Fibroblast of mammary gland (primary cell): ENCODE results near the gene HOXD3.

Experiments used
- DNase-seq: peaks from one replicate; pipeline ENCODE4 v3.0.0-alpha.2; 2010; ENCODE audit warnings: low read depth
- H3K4me3 ChIP-seq: 2 replicates; pipeline ENCODE4 v1.5.1; 2011; ENCODE audit warnings: low read depth, mild to moderate bottlenecking, low read length, moderate library complexity; ENCODE audit not compliant: control insufficient read depth
- TF ChIP-seq, protein P1 (sequence below): conservative IDR thresholded peaks from 2 replicates; pipeline ENCODE4 v1.5.1; 2011; ENCODE audit warnings: low read depth, low read length, inconsistent platforms; ENCODE audit not compliant: control insufficient read depth, insufficient read depth

Gene HOXD3

DNA sequence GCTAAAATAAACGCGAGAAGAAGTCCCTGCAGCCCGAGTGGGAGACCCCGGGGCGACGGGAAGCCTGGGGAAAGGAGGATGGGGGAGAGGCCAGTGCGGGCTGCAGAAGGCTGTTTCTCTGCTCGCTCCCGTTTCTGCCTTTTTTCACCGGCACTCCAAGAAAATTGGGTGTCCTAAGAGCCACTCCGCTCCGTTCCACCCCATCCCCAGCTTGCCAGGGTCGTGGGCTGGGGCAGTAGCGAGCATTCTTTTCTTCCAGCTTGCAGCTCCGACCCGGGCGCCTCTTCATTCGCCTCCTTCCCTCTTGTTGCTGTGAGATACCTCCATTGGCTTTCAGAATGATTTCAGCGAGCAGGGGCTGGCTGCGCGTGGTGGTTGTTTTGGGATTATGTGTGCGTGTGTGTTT, 1.1 kb downstream of the HOXD3 start:
- H3K4me3 ChIP-seq: no peak overlapping the region
- TF ChIP-seq, protein P1, sequence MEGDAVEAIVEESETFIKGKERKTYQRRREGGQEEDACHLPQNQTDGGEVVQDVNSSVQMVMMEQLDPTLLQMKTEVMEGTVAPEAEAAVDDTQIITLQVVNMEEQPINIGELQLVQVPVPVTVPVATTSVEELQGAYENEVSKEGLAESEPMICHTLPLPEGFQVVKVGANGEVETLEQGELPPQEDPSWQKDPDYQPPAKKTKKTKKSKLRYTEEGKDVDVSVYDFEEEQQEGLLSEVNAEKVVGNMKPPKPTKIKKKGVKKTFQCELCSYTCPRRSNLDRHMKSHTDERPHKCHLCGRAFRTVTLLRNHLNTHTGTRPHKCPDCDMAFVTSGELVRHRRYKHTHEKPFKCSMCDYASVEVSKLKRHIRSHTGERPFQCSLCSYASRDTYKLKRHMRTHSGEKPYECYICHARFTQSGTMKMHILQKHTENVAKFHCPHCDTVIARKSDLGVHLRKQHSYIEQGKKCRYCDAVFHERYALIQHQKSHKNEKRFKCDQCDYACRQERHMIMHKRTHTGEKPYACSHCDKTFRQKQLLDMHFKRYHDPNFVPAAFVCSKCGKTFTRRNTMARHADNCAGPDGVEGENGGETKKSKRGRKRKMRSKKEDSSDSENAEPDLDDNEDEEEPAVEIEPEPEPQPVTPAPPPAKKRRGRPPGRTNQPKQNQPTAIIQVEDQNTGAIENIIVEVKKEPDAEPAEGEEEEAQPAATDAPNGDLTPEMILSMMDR: no peak
- no peak for DNase-seq

DNA sequence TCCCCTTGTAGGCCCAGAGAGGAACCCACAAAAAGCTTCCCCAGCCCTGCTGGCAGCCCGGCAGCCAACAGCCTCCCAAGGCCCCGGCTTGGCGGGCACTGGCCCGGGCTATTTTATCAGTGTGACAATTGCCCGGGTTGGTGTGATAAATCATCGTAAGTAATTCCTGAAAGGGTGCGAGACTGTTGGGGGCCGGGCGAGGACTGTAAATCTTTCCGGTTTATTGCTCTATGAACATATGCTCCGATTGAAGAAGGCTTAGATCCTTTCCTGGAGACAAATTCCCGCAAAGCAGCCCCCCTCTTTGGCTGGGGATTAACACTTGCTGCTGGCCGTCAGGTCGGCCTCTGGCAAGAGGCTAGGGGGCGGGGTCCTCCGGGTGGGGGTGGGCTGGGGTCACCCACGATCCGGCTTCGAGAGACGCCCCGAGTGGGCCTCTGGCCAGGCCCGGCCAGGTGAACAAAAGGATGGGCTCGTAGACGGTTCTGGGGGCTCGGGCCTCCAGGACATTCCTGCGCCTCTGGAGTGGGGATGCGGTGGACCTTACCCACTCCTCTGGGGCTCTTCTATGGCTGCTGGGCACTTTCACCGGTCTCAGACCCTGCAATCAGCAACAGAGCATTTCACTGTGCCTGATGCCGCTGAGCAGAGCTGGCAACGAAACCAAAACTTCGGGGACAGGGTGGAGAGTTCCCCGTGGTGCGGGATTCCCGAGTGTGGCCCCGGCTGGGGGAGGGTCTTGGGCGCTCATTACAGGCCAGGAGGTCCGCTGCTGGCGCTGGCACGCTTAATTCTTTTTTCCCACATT, 2.0 kb downstream of the HOXD3 start:
- TF ChIP-seq, protein P1: no peak
- no peak overlapping the region for H3K4me3 ChIP-seq
- DNase-seq: no peak

DNA sequence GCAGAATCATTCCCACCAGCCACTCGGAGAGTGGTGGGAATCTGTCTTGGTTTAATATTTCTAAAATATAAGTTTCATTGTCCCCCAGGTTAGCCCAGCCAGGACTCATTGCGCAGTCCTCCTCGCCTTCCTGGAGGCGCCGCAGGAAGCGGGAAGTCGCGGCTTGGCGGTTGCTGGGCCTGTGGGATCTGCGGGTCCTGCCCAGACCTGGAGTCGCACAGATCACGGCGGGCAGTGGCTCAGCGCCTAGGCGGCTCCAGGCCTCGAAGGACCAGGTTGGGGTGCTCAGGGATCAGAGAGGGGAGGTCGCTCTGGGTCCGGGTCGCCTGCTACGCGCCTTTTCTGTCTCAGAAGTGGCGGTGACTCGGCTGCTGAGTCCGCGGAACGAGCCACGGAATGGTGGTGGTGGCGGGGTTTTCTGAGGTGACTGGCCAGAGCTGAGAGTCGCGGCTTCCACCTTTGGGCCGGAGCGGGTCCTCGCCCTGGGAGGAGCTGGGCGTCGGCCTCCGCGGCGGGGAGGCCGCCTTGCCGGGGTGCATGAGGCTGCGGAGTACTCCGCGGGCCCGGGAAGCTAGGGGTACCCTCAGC, 2.6 kb downstream of the HOXD3 start:
- TF ChIP-seq, protein P1: no peak
- H3K4me3 ChIP-seq: no peak overlapping the region
- no peak for DNase-seq

DNA sequence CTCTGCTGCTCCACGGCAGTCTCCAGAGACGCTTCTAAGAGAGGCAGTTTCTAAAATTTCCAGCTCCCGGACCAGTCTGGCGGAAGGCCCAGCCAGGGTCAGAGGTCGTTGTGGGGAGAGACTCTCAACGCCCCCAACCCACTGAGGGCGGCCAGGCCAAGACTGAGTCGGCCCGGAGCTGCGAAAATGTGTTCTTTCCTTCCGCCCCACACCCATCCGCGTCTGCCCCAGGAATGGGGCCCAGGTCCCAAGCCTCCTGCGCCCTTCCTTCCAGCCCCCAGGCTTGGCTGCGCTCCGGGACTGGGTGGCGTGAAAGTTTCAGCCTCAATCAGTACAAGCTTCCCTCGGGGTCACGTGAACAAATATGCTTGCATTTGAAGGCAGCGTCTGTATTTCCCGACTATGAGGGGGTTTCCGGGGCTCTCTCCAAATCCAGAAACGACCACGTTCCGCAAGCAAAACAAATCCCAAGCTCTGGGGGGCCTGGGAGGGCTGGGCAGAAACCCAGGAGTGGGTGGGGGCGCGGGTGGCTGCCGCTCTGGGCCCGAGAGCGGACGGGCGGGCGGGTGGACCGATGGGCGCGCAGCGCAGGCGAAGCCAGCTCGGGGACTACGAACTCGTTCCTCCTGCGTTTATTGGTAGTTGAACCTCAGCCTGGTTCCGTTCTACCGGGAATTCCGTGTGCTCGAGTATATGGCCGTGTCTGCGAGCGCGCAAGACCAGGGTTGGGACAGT, 3.3 kb downstream of the HOXD3 start:
- TF ChIP-seq, protein P1: no peak

DNA sequence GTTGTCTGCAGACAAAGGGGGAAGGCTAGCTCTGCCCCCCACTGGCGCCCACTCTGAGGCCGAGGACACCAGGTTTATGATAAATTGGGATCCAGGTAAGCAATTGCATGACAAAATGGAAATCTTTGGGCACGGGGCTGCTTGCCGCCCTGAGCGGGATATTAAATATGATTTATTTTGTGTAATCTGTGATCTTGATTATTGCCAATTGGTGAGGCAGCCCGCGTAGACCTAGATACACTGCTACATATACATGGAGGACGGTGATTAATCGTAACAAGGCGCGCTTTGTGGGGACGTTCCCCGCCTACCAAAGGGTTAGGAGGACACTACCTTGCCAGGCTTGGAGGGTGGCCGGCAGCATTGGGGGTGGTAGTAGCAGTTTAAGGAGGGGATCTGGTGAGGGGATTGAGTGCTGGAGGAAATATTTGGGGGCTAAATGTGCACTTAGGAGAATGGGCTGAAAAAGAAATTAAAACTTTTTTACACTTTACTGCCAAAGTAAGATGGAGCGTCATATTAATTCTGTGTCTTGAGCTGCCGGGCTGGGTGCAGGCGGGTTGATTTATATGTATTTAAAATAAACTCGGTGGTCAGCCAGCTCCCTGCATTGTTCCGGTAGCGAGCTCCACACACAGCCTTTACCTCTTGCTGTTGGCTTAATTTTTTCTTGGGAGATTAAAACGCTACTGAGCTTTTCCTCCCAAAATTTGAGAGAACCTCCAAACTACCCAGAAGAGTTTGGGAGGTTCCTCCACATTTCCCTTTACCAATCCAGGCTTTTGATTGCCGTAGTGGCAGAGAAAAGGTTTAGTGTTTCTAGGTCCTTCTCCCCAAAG, 4.1 kb downstream of the HOXD3 start:
- H3K4me3 ChIP-seq: peak overlapping the region; percentile 20
- TF ChIP-seq, protein P1: peak; percentile 34
- DNase-seq: no peak

More for the DNA sequence above, 3.3 kb downstream of the HOXD3 start:
- peak overlapping the region; percentile 20 for H3K4me3 ChIP-seq
- peak; percentile 30 for DNase-seq
